ENCODE data around the gene ORC4.
"Not testable (repeated sequence)": the region's sequence is repeated elsewhere in the genome, so short reads cannot be mapped to it uniquely, and the experiment has no call there.

ORC4 gene

DNA sequence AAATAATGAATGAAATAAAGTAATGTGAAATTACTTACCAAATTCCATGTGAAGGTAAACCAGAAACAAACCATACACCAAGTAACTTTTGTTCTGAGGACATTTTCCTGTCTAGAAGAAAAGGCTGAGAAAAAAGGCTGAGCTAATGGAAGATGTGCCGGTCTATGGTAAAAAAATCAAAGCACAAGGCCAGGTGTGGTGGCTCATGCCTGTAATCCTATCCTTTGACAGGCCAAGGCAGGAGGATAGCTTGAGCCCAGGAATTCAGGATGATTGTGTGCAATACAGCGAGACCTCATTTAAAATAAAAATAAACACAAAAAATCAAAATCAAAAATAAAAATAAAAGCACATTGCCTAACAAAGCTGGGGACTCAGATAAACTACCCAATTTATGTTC is 6.7 kb downstream of the ORC4 start:
- DNase-seq (ENCODE audit: low read depth), result no peak

DNA sequence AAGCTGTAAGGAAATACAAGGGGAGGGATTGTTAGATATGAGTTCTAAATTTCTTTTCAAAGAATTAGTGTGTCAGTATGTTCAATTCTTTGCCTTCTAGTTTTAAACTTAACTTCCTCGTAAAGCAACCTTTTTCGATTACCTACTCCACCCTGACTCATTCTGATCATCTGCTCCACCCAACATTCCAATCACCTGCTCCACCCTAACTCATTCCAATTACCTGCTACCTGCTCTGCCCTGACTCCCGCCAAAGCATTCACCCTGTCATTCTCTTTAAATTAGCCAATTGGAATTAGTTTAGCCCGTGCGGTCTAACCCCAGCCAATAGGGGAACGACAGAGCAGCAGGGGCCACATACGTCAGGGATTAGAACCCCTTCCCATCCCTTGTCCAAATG is 12.1 kb downstream of the ORC4 start:
- DNase-seq (ENCODE audit: low read depth), result not testable (repeated sequence)

DNA sequence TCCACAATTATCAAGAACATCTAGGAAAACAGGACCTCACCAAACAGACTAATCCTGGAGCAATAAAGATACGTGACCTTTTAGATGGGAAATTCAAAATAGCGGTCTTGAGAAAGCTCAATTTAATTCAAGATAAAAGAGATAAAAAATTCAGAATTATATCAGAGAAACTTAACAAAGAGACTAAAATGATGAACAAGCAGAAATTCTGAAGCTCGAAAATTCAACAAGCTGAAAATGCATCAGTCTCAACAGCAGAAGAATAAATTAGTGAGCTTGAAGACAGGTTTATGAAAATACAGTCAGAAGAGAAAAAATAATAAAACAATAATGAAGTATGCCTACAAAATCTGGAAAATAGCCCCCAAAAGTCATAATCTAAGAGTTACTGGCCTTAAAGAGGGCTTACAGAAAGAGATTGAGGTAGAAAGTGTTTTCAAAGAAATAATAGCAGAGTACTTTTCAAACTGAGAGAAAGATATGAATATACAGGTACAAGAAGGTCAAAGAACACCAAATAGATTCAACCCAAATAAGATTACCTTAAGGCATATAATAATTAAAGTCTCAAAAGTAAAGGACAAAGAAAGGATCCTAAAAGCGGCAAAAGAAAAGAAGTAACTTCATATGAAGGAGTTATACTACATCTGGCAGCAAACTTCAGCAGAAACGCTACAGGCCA is 13.2 kb downstream of the ORC4 start:
- DNase-seq (ENCODE audit: low read depth), result no peak

DNA sequence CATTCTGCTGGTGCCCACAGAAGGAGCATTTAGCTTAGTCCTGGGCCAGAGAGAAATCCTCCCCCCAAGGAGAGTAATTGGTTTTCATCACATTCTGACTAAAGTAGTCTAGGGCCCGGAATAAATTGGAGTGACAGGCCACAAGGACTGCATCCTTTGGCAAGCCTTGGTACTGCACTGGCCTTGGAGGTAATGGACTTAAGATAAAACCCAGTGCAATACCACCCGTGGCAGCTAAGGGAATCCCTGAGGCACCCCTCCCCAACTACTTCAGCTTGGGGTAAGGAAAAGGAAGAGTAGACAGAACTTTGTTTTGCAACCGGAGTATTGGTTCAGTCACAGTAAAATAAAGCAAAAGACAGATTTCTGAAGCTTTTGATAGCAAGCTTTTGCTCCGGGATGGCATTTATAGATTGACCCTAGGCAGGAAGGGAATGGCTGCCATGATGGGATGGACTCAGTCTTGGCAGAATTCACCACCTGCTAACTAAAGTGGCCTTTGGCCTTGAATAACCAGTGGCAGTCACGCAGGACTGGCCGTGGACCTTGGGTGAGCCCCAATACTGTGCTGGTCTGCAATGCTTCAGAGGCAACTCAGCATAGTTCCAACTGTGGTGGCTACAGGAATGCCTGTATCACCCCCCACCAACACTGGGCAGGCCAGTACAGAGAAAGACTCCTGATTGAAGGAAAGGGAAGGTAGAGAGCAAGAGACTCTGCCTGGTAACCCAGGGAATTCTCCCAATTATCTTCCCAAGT is 14.1 kb downstream of the ORC4 start:
- DNase-seq (ENCODE audit: low read depth), result no peak

DNA sequence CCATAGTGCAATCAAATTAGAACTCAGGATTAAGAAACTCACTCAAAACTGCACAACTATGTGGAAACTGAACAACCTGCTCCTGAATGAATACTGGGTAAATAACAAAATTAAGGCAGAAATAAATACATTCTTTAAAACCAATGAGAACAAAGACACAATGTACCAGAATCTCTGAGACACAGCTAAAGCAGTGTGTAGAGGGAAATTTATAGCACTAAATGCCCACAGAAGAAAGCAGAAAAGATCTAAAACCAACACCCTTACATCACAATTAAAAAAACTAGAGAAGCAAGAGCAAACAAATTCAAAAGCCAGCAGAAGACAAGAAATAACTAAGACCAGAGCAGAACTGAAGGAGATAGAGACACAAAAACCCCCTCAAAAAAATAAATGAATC is 18.1 kb downstream of the ORC4 start:
- DNase-seq (ENCODE audit: low read depth), result not testable (repeated sequence)

DNA sequence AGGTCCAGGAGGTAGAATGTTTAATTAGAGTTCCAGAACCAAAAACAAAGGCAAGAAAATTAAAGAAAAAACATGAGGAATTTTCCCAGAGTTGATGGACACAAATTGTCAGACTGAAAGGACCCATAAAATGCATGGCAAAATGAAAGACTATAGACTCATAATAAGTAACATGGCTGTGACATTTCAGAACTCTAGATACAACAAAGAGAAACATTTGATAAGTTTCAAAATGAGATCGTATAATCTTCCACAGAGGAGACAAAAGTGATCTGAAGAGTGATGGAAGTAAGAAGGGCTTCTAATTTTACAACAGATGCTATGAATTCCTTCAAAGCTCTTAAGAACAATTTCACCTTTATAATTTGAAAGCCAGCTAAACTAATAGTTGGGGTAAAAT is 20.4 kb downstream of the ORC4 start:
- DNase-seq (ENCODE audit: low read depth), result no peak

DNA sequence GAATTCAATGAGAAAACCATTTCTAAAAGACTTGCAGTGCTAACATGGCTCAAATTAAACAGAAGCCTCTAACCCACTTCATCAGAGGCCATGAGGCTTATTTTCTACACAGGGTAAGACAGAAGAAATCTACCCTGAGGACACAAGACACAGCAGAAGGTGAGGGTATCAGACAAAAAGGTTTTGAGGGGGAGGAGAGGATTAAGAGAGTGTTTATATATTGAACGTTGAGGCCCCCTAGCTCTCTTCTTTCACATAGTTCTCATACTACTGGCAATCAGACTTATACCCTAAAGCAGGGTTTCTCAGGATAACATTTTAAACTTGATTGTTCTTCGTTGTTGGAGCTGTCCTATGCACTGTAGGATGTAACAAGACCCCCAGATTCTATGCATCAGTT is 21.4 kb downstream of the ORC4 start:
- DNase-seq (ENCODE audit: low read depth), result no peak

DNA sequence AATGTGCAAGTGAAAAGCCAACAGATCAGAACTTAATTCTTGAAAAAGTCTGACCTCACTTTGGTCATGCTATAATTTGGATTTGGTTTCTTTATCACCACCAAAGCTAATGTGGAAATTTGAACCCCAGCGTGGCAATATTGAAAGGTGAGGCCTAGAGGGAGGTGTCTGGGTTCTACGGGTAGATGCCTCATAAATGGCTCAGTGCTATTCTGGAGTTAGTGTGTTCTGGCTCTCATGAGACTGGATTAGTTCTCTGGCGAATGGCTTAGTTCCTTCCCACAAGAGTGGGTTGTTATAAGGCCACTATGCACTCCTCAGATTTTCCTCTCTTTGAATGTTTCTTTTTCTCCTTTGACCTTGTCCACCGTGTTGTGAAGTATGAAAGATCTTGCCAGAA is 22.3 kb downstream of the ORC4 start:
- no peak for DNase-seq (ENCODE audit: low read depth)

DNA sequence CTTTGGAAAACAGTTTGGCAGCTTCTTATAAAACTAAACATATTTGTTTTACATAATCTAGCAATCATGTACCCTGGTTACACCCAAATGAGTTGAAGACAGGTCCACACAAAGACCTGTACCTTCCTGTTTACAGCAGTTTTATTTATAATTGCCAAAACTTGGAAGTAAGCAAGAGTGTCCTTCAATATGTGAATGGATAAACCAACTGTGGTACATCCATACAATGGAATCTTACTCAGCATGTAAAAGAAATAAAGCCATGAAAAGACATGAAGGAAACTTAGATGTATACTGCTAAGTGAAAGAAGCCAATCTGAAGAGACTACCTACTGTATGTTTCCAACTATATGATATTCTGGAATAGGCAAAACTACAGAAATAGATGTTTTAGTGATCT is 23.7 kb downstream of the ORC4 start:
- DNase-seq (ENCODE audit: low read depth), result no peak

DNA sequence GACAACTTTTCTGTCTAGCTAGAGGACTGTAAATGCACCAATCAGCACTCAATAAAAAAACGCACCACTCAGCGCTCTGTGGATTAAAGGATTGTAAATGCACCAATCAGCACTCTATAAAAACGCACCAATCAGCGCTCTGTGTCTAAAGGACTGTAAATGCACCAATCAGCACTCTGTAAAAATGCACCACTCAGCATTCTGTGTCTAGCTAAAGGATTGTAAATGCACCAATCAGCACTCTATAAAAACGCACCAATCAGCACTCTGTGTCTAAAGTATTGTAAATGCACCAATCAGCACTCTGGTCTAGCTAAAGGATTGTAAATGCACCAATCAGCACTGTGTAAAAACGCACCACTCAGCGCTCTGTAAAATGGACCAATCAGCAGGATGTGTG is 25.6 kb downstream of the ORC4 start:
- DNase-seq (ENCODE audit: low read depth), result not testable (repeated sequence)

DNA sequence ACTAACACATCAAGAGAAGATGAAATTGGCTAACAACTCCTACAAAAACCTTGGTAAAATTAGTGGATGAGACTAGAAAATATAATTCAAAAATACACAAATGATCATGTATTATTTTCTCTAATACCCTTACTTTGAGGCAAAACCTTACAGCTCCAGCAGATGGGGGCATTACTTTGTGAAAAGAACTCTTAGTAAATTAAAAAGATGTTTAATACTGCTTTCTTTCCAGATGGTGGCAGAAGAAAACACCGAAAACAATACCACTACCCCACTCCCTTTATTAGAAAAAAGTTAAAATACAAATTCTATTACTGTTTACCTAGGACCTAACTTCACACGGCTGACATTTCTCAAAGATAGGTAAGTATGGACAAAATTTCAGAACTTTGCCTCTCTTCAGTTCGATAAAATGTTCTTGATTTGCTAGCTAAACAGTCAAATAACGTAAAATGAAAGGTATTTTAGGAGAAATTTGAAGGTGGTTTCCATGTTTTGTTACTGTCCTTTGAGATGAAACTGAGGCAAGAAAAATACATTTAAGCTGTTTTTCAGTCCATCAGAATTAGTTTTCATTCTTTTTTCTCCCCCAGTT is 30.6 kb downstream of the ORC4 start:
- DNase-seq (ENCODE audit: low read depth), result peak; percentile 60

DNA sequence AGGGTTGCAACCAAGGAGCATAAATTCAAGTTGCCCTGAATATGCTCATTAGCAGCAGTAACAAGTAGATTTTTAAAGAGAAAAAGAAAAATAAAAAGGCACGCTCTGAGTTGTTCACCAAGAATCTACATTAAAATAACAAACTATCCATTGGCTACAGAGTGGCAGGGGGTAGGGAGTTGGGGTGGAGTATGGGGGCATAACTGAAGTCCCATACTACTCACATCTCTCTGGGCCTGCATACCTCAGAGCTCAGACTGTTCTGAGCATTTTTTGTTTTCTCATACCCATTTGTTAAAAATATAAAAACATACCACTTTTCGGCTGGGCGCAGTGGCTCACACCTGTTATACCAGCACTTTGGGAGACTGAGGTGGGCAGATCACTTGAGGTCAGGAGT is 31.4 kb downstream of the ORC4 start:
- DNase-seq (ENCODE audit: low read depth), result no peak

DNA sequence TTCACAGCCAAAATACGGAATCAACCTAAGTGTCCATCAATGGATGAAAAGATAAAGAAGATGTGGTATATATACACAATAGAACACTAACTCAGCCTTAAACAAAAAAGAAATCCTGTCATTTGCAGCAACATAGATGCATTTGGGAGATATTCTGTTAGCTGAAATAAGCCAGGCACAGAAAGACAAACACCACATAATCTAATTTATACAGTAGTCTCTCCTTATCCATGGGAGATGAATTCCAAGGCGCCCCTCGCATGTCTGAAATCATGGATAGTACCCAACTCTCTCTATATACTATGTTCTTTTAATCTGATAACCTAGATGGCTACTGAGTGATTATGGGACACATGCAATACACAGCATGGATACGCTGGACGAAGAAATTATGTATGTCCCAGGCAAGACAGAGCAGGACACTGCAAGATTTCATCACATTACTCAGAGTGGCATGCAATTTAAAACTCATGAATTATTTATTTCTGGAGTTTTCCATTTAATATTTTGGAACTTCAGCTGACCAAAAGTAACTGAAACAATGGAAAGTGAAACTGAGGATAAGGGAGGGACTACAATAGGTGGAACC is 39.5 kb downstream of the ORC4 start:
- DNase-seq (ENCODE audit: low read depth), result no peak

DNA sequence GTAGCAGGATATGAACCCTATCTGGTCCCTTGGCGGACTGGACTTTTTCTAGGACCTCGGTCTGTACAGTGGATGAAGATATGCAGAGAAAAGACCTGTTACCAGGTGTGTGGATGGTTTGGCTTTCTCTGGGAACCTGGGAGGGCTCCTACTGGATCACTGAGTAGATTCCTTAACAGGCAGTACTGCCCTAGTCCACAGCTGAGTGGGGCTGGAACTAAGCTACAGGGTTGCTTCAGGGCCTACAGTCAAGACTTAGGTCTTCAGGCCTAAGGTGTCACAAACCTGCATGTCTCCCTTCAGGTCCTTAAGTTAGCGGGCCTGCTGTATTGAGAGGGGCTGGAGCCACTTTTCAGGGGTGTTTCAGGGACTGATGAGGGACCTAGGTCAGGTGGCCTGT is 42.9 kb downstream of the ORC4 start:
- DNase-seq (ENCODE audit: low read depth), result no peak

DNA sequence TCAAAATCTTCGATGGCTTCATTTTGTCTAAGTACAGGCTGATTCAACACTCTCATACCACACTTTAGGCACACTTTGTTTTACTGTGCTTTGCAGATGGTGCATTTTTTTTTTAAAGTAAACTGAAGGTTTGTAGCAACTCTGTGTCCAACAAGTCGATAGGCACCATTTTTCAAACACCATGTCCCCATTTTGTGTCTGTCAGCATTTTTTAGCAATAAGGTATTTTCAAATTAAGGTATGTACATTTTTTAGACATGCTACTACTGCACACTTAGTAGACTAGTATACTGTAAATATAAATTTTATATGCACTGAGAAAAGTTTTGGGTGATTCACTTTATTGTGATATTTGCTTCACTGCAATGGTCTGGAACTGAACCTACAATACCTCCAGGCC is 44.4 kb downstream of the ORC4 start:
- no peak for DNase-seq (ENCODE audit: low read depth)

DNA sequence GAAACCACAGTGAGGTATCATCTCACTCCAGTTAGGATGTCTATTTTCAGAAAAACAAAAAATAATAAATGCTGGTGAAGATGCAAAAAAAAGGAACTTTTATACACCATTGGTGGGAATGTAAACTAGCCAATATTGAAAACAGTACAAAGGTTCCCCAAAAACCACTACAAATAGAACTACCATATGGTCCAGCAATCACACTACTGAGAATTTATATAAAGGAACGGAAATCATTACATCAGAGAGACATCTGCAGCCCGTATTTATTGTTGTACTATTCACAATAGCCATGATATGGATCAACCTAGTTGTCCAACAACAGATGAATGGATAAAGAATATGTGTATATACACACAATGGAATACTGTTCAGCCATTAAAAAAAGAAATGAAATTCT is 52.0 kb downstream of the ORC4 start:
- DNase-seq (ENCODE audit: low read depth), result no peak

DNA sequence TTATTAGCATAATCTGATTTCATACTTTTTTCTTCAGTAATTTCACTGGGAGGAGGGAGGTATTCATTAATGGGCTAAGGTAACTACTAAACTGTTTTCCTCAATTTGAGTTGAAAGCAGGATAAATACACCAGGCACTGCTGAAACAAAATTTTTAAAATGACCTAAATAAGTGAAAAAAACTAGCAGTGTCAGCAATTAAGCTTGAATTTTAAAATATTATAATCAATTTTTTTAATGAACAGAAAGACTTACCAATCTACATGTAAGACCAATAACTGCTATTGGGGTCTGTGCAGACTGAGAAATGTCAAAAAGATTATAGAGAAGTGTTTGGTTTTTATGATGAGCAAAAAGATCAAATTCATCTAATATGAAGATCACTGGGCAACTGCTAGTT is 68.4 kb downstream of the ORC4 start:
- no peak for DNase-seq (ENCODE audit: low read depth)

DNA sequence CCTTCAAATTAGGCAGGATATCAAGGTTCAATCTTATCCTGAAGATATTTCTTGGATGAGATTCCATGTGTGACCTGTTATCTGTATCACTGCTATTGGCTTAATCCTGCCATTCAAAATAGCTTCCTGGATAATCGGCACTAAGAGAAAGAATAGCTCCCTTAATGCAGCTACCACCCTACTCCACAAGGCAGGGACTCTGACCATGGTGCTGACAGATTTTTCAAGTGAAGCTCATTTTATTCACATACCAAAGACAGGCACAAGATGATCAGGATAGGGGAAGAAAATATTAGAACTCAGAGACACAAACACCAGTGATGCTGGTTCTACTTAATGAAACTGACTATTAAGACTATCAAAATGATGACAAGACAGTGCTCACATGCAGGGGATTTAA is 74.9 kb downstream of the ORC4 start:
- DNase-seq (ENCODE audit: low read depth), result peak; percentile 53

DNA sequence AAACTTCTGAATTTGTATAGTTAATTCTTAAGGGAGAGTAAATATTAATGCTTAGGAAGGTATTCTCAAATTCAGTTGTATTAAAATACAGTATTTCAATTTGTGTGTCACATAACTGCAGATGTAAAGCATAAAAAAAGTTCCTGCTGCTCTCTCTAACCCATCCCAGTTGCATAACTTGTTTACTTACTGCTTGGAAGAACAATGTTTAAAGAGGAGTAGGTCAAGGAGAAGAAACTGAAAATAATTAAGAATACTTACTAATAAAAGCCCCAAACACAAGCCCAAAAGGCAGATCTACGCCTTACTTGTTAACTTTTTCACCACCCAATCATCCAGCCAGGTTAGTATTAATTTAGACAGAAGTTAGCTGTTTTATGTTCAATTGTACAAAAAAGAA is 81.2 kb downstream of the ORC4 start:
- peak; percentile 5 for DNase-seq (ENCODE audit: low read depth)

DNA sequence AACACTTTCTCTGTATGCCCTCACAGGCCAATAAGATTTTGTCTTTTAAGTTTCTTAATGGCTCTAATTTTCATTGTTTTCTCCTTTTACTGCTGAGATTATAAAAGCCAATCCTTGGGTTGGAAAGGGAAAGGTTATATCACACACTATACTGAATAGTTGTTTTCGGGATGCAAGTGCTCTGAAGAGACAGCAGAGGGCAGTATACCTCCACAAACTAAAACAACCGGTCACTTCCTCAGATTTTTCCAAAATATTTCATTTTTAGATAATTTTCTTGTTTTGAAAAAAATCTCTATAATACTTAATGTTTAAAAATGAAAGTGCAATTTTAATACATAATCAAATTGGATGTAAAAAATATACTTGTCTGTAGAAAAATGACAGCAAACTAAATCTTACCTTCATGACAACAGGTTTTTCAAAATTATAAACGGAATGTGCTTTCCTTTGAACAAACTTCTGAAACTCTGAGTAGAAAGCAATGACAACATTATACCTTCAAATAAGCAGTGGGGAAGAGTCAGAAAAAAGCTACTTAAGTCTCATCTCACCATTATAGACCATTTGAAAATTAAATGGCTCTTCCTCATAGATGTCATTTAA is 82.7 kb downstream of the ORC4 start:
- DNase-seq (ENCODE audit: low read depth), result peak; percentile 21

DNA sequence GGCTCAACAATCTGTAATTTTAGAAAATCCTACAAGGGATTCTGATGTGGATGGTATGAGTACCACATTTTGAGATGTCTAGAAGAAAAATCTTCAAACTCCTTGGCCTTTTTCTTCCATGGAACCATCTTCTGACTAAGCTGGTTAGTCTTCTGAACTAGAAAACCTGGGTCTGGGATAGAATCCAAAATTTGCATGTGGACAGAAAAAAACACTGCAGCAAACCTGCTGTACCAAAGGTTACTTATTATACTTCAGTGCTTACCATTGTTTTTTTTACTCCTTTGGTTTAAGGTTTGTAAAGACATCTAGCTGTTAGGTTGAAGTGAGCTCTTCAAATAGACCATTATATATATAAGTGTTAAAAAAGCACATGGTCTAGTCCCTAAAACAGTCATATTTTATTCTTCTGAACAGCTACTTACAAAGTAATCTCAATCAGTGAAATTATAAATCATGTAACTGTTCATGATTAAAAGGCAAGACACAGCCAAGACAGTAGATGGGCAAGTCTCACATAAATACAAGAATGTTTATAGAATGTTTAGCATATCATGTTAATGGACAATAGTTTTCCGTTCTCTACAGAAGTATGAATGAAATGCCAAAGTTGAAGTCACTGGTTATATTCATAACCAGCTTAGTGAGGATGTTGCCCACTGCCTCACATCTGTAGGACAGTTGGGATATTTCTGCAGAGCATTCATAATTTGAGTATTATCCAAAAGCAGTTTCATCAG is 85.5 kb downstream of the ORC4 start:
- DNase-seq (ENCODE audit: low read depth), result no peak

DNA sequence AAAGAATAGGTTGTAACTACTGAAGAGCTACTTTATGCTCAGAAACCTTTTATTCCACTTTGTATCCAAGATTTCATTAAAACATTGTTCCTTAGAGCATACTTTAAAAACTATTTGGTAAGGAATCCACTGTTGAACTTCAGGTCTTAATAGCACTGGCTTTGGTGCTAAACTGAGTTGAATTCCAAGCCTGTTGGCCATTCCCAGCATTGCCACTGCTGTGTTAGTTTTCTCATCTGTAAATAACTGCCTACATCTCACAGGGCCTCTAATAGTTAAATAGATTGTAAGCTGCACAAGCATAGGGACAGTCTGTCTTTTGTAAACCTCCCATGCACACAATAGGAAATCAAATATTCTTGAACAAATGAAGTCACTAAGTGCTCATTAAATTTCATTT is 86.6 kb downstream of the ORC4 start:
- no peak for DNase-seq (ENCODE audit: low read depth)
